ENCODE results near the gene CXCL9. TPM values are rescaled to one million over a fixed set of nuclear protein-coding genes. Genes with fewer than 3 reads are reported as not detected.
"Not testable (repeated sequence)": the region's sequence is repeated elsewhere in the genome, so short reads cannot be mapped to it uniquely, and the experiment has no call there.

The CXCL9 gene
- polyA plus RNA-seq, 3 donors, result 0.12 TPM; not detected in 2

- DNase-seq (ENCODE audit: extremely low read depth in 1 of 11, low read depth in 9 of 11, low spot score in 4 of 11), result no peak
Measured at GRCh38 chr4:76017056-76017686, 9.9 kb upstream of the CXCL9 start.

- no peak for DNase-seq (ENCODE audit: extremely low read depth in 1 of 11, low read depth in 9 of 11, low spot score in 4 of 11)
Measured at GRCh38 chr4:76016393-76016792, 9.1 kb upstream of the CXCL9 start.

DNA sequence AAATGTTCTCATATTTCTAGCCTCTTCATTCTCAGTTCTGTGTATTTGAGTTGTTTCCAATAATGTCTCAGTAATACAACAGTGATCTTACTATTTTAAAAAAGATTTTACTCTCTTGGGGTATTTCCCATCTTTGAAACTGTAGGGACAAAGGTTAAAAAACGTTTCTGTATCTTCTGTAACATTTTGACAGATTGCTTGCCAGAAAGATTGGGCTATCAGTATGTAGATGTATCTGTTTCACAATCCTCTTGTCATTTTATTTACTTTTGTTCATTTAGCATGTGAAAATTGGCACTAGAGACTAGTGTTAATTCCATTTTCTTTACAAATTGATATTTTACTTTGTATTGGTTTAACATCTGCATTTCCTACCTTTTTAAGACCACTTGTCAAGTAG, 6.2 kb upstream of the CXCL9 start:
- DNase-seq (ENCODE audit: extremely low read depth in 1 of 11, low read depth in 9 of 11, low spot score in 4 of 11), result no peak

- no peak for DNase-seq (ENCODE audit: extremely low read depth in 1 of 11, low read depth in 9 of 11, low spot score in 4 of 11)
Measured at GRCh38 chr4:76012388-76012801, 5.1 kb upstream of the CXCL9 start.

GRCh38 chr4:76011700-76012387, 4.5 kb upstream of the CXCL9 start:
- DNase-seq (ENCODE audit: extremely low read depth in 1 of 11, low read depth in 9 of 11, low spot score in 4 of 11), result peak in 2 of 11 donors; percentile 15 to 24

- DNase-seq (ENCODE audit: extremely low read depth in 1 of 11, low read depth in 9 of 11, low spot score in 4 of 11), result no peak
Measured at GRCh38 chr4:76011018-76011670, 3.8 kb upstream of the CXCL9 start.

GRCh38 chr4:76010576-76010975, 3.3 kb upstream of the CXCL9 start:
- DNase-seq (ENCODE audit: extremely low read depth in 1 of 11, low read depth in 9 of 11, low spot score in 4 of 11), result no peak

GRCh38 chr4:76009311-76009710, 2.0 kb upstream of the CXCL9 start:
- DNase-seq (ENCODE audit: extremely low read depth in 1 of 11, low read depth in 9 of 11, low spot score in 4 of 11), result no peak

DNA sequence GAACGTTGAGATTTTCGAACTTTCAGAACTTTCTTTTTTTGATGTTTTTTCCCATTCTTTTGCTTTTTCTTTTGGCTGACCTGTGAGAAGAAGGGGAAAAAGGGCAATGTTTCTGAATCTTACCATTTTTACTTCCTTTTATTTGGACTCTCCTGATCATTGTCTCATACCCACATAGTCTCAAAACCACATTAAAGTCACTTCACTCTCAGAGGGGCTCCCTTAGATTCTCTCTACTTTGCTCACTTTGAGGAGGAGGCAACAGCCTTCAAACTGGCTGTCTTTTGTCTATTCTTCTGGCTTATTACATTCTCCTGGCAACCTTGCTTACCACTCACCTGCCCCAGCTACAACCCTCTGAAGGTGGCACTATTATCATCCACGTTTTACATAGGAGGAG, 3.7 kb downstream of the CXCL9 start:
- DNase-seq (ENCODE audit: extremely low read depth in 1 of 11, low read depth in 9 of 11, low spot score in 4 of 11), result no peak

DNA sequence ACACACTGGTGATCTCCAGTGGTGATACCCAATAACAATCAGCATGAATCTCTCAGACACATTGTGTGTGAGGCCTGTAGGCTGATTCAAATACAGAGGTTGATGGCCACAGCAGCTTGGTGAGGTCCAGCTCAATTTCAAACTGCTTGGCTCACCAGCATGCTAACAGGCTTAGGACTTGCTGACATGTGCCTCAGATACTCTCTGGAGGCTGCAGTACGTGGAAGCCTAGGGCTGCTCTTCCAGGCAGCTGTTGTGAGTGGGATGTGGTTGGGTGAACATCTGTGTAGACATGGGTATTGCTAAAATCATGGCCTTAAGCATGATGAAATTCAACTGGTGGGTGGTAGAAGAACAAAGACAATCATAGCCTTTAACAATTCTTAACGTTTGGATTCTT, 4.3 kb downstream of the CXCL9 start:
- DNase-seq (ENCODE audit: extremely low read depth in 1 of 11, low read depth in 9 of 11, low spot score in 4 of 11), result no peak

DNA sequence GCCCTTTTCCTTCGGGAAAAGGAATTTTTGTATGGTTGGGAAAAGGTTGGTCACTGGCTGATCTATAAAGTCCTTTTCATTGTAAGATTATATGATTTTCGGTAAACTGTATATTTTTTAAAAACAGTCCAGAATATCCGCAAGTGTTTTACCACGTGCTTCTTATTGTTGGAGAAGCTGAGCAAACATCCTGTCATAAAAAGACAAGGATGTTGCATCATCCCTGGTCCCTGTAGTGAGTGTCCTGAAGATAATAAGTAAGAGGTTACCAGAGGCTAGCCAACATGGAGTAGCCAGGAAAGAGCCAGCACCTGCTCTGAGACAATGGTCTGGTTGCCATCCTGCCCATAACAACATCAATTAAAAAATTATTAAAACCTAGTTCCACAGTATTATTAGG, 5.1 kb downstream of the CXCL9 start:
- DNase-seq (ENCODE audit: extremely low read depth in 1 of 11, low read depth in 9 of 11, low spot score in 4 of 11), result no peak

DNA sequence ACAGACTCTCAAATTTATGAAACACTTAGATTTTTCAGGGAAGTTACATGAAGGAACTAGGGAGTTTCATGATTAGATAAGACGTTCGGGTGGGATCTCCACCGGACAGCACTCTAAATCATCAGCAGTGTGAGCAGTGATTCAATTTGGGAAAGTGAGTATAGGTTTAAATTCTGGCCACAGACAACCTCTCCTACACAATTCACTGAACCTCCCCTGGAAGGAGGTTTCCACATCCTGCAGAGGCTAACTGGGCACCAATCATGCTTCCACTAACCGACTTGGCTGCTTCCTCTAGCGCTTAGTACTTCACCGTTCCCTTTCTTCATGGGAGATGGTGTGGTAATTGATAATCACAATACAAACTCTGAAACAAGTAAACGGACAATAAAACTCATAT, 5.6 kb downstream of the CXCL9 start:
- no peak for DNase-seq (ENCODE audit: extremely low read depth in 1 of 11, low read depth in 9 of 11, low spot score in 4 of 11)

DNA sequence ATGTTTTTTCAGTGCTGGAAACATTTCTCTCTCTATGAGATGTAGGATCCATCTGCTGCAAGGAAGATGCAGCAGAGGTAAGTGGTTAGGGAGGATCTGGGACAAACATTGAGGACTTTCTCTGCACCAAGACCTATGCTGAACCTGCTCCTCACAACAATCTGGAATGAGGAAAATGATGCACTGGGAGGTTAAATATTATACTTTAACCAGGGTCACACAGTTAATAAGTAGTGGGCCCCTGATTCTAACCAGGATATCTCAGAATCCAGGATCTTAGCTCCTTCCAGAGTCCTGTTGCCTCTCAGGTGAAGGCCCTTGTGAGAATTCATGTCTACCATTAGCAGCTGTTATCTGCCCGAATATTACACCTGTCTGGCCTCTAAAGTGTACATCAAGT, 7.0 kb downstream of the CXCL9 start:
- DNase-seq (ENCODE audit: extremely low read depth in 1 of 11, low read depth in 9 of 11, low spot score in 4 of 11), result no peak

- not testable (repeated sequence) for DNase-seq (ENCODE audit: extremely low read depth in 1 of 11, low read depth in 9 of 11, low spot score in 4 of 11)
Measured at GRCh38 chr4:75998525-75999147, 8.7 kb downstream of the CXCL9 start.

- no peak for DNase-seq (ENCODE audit: extremely low read depth in 1 of 11, low read depth in 9 of 11, low spot score in 4 of 11)
Measured at GRCh38 chr4:75997946-75998345, 9.4 kb downstream of the CXCL9 start.

DNA sequence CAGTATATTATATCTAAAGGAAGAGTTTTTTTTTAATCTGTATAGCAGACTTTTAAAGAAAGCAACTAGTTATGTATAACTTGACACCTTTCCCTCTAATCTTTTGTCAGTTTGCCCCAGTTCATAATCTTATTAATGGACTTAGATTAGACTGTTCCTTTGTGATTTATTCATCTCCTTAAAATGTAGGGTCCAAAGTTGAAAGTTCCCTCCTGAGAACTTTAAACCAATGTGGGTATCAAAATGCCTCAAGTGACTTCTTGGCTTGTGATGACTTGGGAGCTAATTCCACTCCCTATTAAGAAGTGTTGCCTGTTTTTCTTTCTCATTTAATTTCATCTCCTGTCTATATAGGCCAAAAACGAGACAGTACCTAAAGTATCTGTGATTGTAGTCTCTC, 10.2 kb downstream of the CXCL9 start:
- no peak for DNase-seq (ENCODE audit: extremely low read depth in 1 of 11, low read depth in 9 of 11, low spot score in 4 of 11)

DNA sequence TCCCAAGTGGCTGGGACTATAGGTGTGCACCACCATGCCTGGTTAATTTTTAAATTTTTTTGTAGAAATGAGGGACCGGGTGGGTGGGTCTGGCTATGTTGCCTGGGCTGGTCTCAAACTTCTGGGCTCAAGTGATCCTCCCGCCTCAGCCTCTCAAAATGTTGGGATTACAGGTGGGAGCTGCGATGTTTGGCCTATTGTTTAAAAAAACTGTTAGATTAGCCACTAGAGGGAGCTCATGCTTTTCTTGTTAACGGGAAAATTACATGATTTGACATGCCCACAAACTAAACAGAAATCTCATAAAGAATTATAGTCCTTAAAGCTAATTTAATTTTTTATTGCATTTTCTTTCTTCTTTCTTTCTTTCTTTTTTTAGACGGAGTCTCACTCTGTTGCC, 11.6 kb downstream of the CXCL9 start:
- DNase-seq (ENCODE audit: extremely low read depth in 1 of 11, low read depth in 9 of 11, low spot score in 4 of 11), result peak in 5 of 11 donors; percentile 30 to 55 (median 39)

DNA sequence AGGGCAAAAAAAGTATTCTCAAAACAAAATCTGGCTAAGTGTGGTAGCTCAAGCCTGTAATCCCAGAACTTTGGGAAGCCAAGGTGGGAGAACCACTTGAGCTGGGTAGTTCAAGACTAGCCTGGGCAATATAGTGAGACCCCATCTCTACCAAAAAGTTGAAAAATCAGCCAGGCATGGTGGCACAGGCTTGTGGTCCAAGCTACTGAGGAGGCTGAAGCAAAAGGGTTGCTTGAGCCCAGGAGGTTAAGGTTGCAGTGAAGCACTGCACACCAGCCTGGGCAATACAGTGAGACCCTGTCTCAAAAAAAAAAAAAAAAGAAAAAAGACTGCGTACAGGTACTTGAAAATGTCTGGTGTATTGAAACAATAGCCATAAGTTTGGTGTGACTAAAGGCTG, 14.8 kb downstream of the CXCL9 start:
- DNase-seq (ENCODE audit: extremely low read depth in 1 of 11, low read depth in 9 of 11, low spot score in 4 of 11), result no peak

DNA sequence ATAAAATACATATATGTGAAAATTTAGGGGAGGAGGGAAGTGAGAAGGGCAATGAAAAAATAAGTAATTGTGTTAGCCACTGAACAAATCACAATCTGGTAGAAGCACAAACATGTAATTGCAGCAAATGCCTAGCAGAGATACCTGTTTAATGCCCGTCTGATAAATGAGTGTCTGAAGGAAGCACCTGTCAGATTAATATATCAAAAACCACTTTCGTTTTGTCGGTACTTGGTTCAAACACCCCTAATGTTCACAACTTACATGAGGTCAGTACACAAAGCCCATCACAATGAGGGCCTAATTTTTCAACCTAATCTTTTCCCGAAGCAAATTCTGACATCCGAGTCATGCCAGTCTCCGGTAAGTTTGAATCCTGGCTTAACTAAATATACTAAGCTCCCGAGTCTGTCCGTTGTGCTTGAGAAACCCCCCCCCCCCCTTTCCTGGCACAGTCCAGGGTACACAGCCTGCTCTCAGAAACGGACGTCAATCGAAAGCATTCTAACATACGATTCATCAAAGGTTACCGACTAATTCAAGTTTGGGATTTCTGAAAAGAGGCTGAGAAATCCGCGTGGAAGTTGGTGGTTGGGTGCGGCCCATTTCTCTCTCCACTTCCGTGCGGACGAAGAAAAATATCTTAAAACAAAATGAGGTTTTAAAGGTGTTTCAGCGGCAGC, 17.3 kb downstream of the CXCL9 start:
- no peak for DNase-seq (ENCODE audit: extremely low read depth in 1 of 11, low read depth in 9 of 11, low spot score in 4 of 11)

GRCh38 chr4:75985116-75985515, 22.2 kb downstream of the CXCL9 start:
- no peak for DNase-seq (ENCODE audit: extremely low read depth in 1 of 11, low read depth in 9 of 11, low spot score in 4 of 11)

Measured in renal cortex interstitium (tissue), 11 donors.